GM08714 (cell line): Measurements from ENCODE around the gene SMAP2.
A peak's percentile ranks its signal among the peaks of the same experiment; 100 is the strongest.

Experiments used
- H3K4me3 ChIP-seq: fragments of 200-500 bp; sonication (Bioruptor generic); 2 replicates; pipeline ENCODE4 v1.5.1; 2014; ENCODE audit warnings: mild to moderate bottlenecking, low read length, inconsistent platforms
- ZNF274 ChIP-seq: IDR thresholded peaks from 2 replicates; pipeline ENCODE4 v1.6.1; 2012; ENCODE audit warnings: mild to moderate bottlenecking, low read depth, low read length

SMAP2 gene

GRCh38 chr1:40360631-40361030 lies 12.9 kb upstream of the SMAP2 start:
- TF ChIP-seq ZNF274 = no peak
- H3K4me3 ChIP-seq = no peak overlapping the region

DNA sequence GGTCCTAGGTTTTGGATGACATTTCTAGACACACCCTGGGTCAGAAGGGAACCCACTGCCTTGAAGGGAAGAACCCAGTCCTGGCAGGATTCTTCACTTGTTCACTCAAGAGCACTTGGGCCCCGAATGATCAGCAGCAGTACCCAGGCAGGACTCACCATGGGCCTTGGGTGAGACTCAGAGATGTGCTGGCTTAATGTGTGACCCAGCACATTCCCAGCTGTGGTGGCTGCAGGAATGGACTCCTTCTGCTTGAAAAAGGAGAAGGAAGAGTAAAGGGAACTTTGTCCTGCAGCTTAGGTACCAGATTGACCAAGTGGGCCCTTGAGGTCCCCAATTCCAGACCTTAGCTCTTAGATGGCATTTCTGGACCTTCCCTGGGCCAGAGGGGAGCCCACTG lies 12.3 kb upstream of the SMAP2 start:
- no peak for TF ChIP-seq ZNF274

GRCh38 chr1:40361637-40362036 lies 11.9 kb upstream of the SMAP2 start:
- TF ChIP-seq ZNF274 = no peak
- H3K4me3 ChIP-seq = no peak overlapping the region

More for the DNA sequence above, 12.3 kb upstream of the SMAP2 start:
- H3K4me3 ChIP-seq = no peak overlapping the region

- TF ChIP-seq ZNF274 = no peak
- H3K4me3 ChIP-seq = no peak overlapping the region
Measured at GRCh38 chr1:40362199-40362598, 11.3 kb upstream of the SMAP2 start.

GRCh38 chr1:40362699-40363098 lies 10.8 kb upstream of the SMAP2 start:
- TF ChIP-seq ZNF274 = no peak
- H3K4me3 ChIP-seq = no peak overlapping the region

GRCh38 chr1:40363721-40364120 lies 9.8 kb upstream of the SMAP2 start:
- TF ChIP-seq ZNF274 = no peak
- H3K4me3 ChIP-seq = no peak overlapping the region; the same call in 1 of the 2 replicates

- no peak overlapping the region for H3K4me3 ChIP-seq
- no peak for TF ChIP-seq ZNF274
Measured at GRCh38 chr1:40371707-40372258, 1.7 kb upstream of the SMAP2 start.

DNA sequence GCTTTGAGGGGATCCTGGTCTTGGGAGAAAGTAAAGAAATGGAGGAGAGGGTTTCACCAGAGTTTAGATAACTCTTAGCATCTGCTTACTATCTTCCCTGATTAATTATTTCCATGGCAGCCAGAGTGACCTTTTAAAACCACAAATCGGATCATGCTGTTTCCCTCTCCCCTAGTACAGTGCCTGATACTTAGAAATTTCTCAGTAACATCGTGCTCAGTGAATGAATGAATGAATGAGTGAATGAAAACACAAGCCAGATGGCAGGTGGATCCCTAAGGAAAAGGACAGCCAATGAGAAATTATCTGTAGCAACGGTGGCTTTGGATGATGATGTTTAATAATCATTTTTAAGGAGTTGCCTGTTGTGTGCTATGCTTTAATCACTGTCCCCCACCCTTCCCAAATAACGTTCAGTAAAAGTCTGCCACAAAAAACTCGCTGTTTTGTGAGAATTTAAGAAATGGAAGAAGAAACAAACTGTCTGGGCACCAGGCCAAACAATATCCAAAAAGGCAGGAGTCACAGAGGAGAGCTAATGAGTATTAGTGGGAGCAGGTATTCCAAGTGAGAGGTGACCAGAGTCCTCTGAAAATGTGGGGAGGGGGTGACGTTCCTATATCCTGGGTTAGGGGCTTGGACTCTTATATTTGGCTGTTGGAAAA lies 737 bp upstream of the SMAP2 start:
- peak overlapping the region; percentile 55; the same call in 1 of the 2 replicates for H3K4me3 ChIP-seq
- no peak for TF ChIP-seq ZNF274

DNA sequence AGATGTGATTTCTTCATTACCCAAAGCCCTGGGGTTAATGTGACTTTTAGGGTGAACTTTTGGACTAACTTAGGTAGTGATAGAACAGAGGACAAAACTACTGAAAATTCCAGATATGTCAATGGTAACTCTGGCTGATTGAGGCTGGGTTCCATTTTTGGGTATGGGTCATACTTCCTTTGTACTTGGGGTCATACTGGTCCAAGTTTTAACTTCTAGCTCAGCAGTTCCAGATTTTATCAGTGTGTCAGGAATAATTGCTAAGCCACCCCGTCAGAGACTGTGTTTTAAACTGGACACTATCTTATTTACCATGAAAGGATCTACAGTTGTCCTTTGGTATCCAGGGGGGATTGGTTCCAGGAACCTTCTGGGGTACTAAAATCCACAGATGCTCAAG lies 4.0 kb downstream of the SMAP2 start:
- TF ChIP-seq ZNF274 = no peak
- H3K4me3 ChIP-seq = no peak overlapping the region

DNA sequence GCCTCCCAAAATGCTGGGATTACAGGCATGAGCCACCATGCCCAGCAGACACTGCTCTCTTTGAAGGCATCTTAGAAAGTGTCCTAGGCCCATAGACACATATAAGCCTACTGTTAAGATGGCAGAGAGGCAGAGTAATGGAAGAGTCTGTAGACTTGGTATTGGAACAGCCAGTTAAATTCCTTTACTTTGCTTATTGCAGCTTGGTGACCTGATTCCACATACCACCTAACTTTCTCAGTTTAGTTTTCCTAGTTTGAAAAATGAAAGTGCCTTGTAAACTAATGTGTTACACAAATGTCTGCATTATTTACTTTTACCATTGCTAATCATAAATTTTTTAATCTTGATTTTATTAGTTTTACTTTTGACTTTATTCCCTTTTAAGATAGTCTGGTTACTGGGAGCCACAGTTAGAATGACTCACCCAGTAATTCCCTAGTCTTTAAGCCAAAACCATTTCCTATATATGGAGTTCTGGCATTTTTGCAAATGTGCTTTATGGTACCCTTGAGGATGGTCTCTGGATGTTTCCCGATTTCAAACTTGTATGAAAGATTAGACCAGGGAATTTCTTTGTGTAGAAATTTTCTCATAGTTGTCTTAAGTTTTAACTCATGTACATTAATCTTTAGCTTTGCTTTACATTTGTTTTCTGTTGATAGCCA lies 6.4 kb downstream of the SMAP2 start:
- TF ChIP-seq ZNF274 = no peak
- no peak overlapping the region for H3K4me3 ChIP-seq

DNA sequence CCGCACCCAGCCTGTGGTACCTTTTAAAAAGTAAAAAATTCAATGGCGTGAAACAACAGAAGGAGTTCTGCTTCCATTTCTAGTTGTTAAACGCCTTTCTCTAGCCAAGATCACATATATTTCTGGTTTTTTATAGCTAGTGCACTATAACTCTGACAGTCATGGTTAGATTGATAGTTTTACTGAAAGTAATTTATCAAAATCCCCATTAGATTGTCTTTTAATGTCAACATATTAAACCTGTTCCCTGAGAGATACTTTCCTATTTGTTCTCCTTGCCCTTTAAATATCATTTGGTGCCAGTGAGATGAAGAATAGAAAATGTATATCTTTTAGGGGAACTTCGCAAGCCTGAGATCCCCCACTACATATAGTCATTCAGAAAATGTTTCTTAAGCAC lies 7.3 kb downstream of the SMAP2 start:
- no peak for TF ChIP-seq ZNF274
- 0 out of 2 replicates have a peak overlapping the region, but pooled peaks have one; percentile 12 for H3K4me3 ChIP-seq

DNA sequence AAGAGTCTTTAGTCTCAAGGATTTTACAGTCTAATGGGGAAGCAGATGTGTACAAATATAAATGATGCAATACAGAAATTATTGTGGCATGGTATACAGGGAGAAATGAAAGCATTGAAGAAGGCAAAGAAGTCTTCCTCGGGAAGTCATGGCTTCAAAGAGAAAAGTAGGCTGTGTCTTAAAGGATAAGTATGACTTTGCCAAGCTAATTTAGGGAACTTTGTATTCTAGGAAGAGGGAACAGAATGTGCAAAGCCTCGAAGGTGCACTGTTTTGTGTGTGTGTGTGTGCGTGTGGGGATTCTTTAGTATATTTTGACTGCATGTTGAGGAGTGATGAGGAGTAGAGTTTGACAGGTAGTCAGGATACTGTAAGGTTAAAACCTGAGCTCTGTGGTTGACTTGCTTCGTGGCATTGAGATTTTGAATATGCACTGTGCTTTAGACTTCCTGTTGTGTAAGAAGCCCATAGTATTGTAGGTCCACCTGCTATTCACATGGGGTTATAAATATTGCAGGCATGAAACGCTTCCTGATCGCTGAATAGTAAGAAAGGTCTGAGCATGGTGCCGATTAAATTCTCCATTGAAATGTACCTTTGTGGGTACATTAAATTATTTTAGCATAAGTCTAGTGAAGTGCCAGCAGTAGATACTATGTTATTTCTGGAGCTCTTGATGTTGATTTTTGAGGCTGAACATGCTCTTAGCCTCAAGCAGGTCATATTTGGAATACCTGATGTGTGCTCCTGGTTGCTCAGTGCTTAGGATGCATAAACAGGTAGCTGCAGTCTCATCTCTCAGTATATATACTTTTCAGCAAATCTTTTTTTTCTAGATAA lies 8.0 kb downstream of the SMAP2 start:
- TF ChIP-seq ZNF274 = no peak
- H3K4me3 ChIP-seq = peak overlapping the region; percentile 52

GRCh38 chr1:40382108-40382460 lies 8.6 kb downstream of the SMAP2 start:
- H3K4me3 ChIP-seq = no peak overlapping the region; the same call in 1 of the 2 replicates
- TF ChIP-seq ZNF274 = no peak

- TF ChIP-seq ZNF274 = no peak
- no peak overlapping the region; the same call in 1 of the 2 replicates for H3K4me3 ChIP-seq
Measured at GRCh38 chr1:40382601-40383000, 9.1 kb downstream of the SMAP2 start.
